Measurements from ENCODE around the gene PACS1. TPM values are rescaled to one million over a fixed set of nuclear protein-coding genes. Genes with fewer than 3 reads are reported as not detected.

Gene PACS1
- total and polyA plus RNA-seq, 5 donors from 2014 or later = 43.8 to 306 (median 48.3) TPM

DNA sequence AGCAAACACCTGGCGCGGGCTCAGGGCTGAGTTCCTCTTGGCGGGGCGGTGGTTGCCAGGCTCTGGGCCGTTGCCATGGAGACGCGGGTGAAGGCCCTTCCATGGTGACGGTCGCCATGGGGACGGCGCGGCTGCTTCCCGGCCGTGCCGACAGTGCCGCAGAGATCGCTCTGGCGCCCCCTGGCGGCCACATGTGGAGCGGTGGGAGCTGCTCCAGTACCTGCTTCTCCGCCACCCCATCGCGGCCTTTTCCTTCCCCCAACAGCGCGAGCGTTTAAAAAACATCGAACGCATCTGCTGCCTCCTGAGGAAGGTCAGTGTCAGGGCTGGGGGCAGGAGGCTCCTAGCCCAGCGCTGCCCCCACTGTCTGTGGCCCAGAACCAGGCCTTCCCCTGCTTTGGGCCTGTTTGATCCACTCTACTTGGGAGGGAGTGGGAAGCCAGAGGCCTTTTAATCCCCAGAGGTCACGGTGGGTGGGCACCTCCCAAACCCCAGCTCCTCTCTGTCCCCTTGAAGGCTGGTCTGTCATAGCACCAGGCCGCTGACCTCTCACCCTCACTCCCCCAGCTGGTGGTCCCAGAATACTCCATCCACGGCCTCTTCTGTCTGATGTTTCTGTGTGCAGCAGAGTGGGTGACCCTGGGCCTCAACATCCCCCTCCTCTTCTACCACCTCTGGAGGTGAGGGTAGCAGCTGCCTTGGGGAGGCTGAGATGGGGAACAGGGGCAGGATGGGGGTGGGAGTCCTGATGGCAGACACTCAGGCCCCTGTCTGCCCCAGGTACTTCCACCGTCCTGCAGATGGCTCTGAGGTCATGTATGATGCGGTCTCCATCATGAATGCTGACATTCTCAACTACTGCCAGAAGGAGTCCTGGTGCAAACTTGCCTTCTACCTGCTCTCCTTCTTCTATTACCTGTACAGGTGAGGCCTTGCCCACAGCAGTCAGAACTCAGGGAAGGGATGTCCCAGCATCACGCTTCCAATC lies 212.7 kb downstream of the PACS1 start:
- Mint-ChIP-seq H3K27me3 (peaks cover 5% of the 10 kb centered on the region), H3K36me3 (no peaks in the 10 kb centered on the region), H3K27ac (peak overlapping the region; percentile 76 to 88 (median 77)), H3K9me3 (no peaks in the 10 kb centered on the region), H3K4me3 (peak overlapping the region; percentile 65 to 94 (median 84)), H3K4me1 (peaks cover 0 to 46% (median 17%) of the 10 kb centered on the region in 4 donors)
- DNase-seq = peak; percentile 98 to 100 (median 98)
- Histone ChIP-seq H3K27ac (ENCODE audit: insufficient read depth, low read length, poor library complexity, severe bottlenecking) (peak overlapping the region; percentile 70), H3K4me1 (ENCODE audit: control insufficient read depth, insufficient read depth, low read length, poor library complexity, severe bottlenecking) (peaks cover 37% of the 10 kb centered on the region), H3K27me3 (ENCODE audit: control insufficient read depth, insufficient read depth, low read length) (no peaks in the 10 kb centered on the region), H3K36me3 (ENCODE audit: control insufficient read depth, insufficient read depth, low read length) (no peaks in the 10 kb centered on the region), H3K4me3 (ENCODE audit: low read depth, low read length) (no peak overlapping the region), H3K9me3 (ENCODE audit: control insufficient read depth in 2 of 2, low read length in 2 of 2) (no peaks in the 10 kb centered on the region)
- peak; percentile 82 to 85 for ATAC-seq (ENCODE audit: low read depth in 2 of 2)

DNA sequence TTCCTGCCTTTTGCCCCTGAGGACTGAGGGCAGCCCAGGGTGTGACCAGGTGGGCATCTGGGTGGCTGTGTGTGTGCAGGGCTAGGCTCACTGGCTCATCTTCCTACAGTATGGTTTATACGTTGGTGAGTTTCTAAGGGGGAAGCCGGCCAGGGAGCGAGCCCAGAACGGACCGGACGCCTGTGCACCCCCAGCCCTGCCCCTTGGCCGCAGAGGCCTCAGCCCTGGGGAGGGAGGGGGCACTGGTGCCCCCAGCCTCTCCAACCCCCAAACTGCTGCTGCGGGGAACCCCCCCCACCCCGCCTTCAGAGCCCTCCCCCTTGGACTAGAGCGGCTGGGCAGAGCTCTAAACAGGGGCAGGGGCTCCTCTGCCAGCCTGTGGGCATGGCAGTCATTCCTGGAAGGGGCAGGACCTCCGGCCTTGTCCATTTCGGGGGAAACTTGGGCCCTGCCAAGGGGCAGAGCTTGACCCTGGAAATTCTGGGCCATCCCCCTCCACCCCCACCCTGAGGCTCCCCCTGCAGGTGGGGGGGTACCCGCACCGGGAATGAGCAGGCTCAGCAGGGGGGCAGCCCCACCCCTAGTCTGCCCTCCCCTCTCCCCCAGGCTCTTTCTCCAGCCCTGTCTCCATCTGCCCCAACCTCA lies 213.5 kb downstream of the PACS1 start:
- H3K27me3 Mint-ChIP-seq = peaks cover 5% of the 10 kb centered on the region
- no peak overlapping the region for H3K4me3 ChIP-seq (ENCODE audit: low read depth, low read length)
- H3K36me3 ChIP-seq (ENCODE audit: control insufficient read depth, insufficient read depth, low read length) = no peaks in the 10 kb centered on the region
- no peaks in the 10 kb centered on the region for H3K9me3 ChIP-seq (ENCODE audit: control insufficient read depth in 2 of 2, low read length in 2 of 2)
- peaks cover 42% of the 10 kb centered on the region for H3K4me1 ChIP-seq (ENCODE audit: control insufficient read depth, insufficient read depth, low read length, poor library complexity, severe bottlenecking)
- H3K9me3 Mint-ChIP-seq = no peaks in the 10 kb centered on the region
- peak overlapping the region in 1 of 3 donors; percentile 46 for H3K27ac Mint-ChIP-seq
- H3K4me1 Mint-ChIP-seq = peaks cover 0 to 51% (median 17%) of the 10 kb centered on the region in 4 donors
- H3K27ac ChIP-seq (ENCODE audit: insufficient read depth, low read length, poor library complexity, severe bottlenecking) = no peak overlapping the region
- H3K27me3 ChIP-seq (ENCODE audit: control insufficient read depth, insufficient read depth, low read length) = no peaks in the 10 kb centered on the region
- no peaks in the 10 kb centered on the region for H3K36me3 Mint-ChIP-seq
- peak overlapping the region in 2 of 4 donors; percentile 47 to 89 for H3K4me3 Mint-ChIP-seq
- ATAC-seq (ENCODE audit: low read depth in 2 of 2) = no peak
- no peak for DNase-seq

- Histone ChIP-seq H3K36me3 (ENCODE audit: control insufficient read depth, insufficient read depth, low read length) (no peaks in the 10 kb centered on the region), H3K27me3 (ENCODE audit: control insufficient read depth, insufficient read depth, low read length) (no peaks in the 10 kb centered on the region), H3K27ac (ENCODE audit: insufficient read depth, low read length, poor library complexity, severe bottlenecking) (no peak overlapping the region), H3K4me3 (ENCODE audit: low read depth, low read length) (no peak overlapping the region), H3K4me1 (ENCODE audit: control insufficient read depth, insufficient read depth, low read length, poor library complexity, severe bottlenecking) (peaks cover 40% of the 10 kb centered on the region), H3K9me3 (ENCODE audit: control insufficient read depth in 2 of 2, low read length in 2 of 2) (no peaks in the 10 kb centered on the region)
- no peak for ATAC-seq (ENCODE audit: low read depth in 2 of 2)
- no peaks in the 10 kb centered on the region for H3K36me3 Mint-ChIP-seq
- H3K9me3 Mint-ChIP-seq = no peaks in the 10 kb centered on the region
- no peak for DNase-seq
- H3K4me1 Mint-ChIP-seq = peaks cover 5 to 49% (median 22%) of the 10 kb centered on the region in 4 donors
- peaks cover 13% of the 10 kb centered on the region for H3K27me3 Mint-ChIP-seq
- H3K27ac Mint-ChIP-seq = peak overlapping the region in 1 of 3 donors; percentile 48
- peak overlapping the region in 1 of 4 donors; percentile 12 for H3K4me3 Mint-ChIP-seq
Measured at GRCh38 chr11:66284526-66285078, 214.5 kb downstream of the PACS1 start.

DNA sequence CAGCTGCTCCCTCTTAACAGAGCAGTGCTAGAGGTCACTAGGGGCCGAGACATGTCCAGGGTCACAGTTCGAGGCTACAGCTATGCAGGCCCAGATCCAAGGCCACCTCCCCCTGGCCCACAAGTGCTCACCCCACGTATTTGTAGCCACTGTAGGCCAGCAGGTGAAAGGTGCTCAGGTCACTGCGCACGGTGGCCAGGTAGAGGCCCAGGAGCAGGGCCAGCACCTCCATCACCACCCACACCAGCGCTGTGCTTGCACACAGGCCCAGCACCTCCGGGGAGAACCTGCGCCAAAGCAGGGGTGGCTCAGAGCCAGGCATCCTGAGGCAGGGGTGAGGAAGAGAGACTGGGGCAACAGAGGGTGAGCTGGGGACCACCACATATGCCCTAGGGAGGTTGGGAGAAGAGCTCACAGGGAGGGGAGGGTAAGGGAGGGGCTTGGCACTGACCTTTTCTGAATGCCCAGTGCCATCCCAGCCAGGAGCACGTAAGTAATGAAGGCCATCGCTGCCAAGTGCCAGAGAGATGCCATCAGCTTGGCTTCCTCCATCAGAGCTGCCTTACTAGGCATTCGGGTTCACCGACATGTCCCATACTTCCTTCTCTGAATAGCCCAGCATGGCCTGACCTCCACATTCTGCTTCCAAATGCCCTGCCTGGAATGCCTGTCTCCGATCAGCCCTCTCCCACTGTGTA lies 215.3 kb downstream of the PACS1 start:
- Histone ChIP-seq H3K4me3 (ENCODE audit: low read depth, low read length) (no peak overlapping the region), H3K27me3 (ENCODE audit: control insufficient read depth, insufficient read depth, low read length) (no peaks in the 10 kb centered on the region), H3K27ac (ENCODE audit: insufficient read depth, low read length, poor library complexity, severe bottlenecking) (no peak overlapping the region), H3K36me3 (ENCODE audit: control insufficient read depth, insufficient read depth, low read length) (no peaks in the 10 kb centered on the region), H3K4me1 (ENCODE audit: control insufficient read depth, insufficient read depth, low read length, poor library complexity, severe bottlenecking) (peaks cover 46% of the 10 kb centered on the region), H3K9me3 (ENCODE audit: control insufficient read depth in 2 of 2, low read length in 2 of 2) (no peaks in the 10 kb centered on the region)
- Mint-ChIP-seq H3K4me1 (peaks cover 5 to 56% (median 26%) of the 10 kb centered on the region in 4 donors), H3K27ac (no peak overlapping the region), H3K4me3 (peak overlapping the region in 2 of 4 donors; percentile 47 to 52), H3K9me3 (no peaks in the 10 kb centered on the region), H3K27me3 (peaks cover 20% of the 10 kb centered on the region), H3K36me3 (no peaks in the 10 kb centered on the region)
- no peak for ATAC-seq (ENCODE audit: low read depth in 2 of 2)
- DNase-seq = no peak

- peaks cover 47% of the 10 kb centered on the region for H3K4me1 ChIP-seq (ENCODE audit: control insufficient read depth, insufficient read depth, low read length, poor library complexity, severe bottlenecking)
- H3K27ac Mint-ChIP-seq = no peak overlapping the region
- H3K27me3 Mint-ChIP-seq = peaks cover 23% of the 10 kb centered on the region
Measured at GRCh38 chr11:66286699-66287098, 216.6 kb downstream of the PACS1 start.

GRCh38 chr11:66287211-66287888 lies 217.3 kb downstream of the PACS1 start:
- DNase-seq = no peak
- Mint-ChIP-seq H3K36me3 (no peaks in the 10 kb centered on the region), H3K27me3 (peaks cover 23% of the 10 kb centered on the region), H3K27ac (peak overlapping the region in 1 of 3 donors; percentile 76), H3K9me3 (peaks cover 0 to 1% (median 0%) of the 10 kb centered on the region in 7 donors), H3K4me1 (peaks cover 7 to 50% (median 24%) of the 10 kb centered on the region in 4 donors), H3K4me3 (peak overlapping the region; percentile 72 to 79 (median 76))
- no peaks in the 10 kb centered on the region for H3K36me3 ChIP-seq (ENCODE audit: control insufficient read depth, insufficient read depth, low read length)
- no peak for ATAC-seq (ENCODE audit: low read depth in 2 of 2)
- no peak overlapping the region for H3K27ac ChIP-seq (ENCODE audit: insufficient read depth, low read length, poor library complexity, severe bottlenecking)
- H3K9me3 ChIP-seq (ENCODE audit: control insufficient read depth in 2 of 2, low read length in 2 of 2) = no peaks in the 10 kb centered on the region
- H3K4me1 ChIP-seq (ENCODE audit: control insufficient read depth, insufficient read depth, low read length, poor library complexity, severe bottlenecking) = peaks cover 46% of the 10 kb centered on the region
- peaks cover 6% of the 10 kb centered on the region for H3K27me3 ChIP-seq (ENCODE audit: control insufficient read depth, insufficient read depth, low read length)
- H3K4me3 ChIP-seq (ENCODE audit: low read depth, low read length) = no peak overlapping the region

More at GRCh38 chr11:66286699-66287098, 216.6 kb downstream of the PACS1 start:
- H3K36me3 Mint-ChIP-seq = no peaks in the 10 kb centered on the region
- peaks cover 9 to 54% (median 27%) of the 10 kb centered on the region in 4 donors for H3K4me1 Mint-ChIP-seq
- H3K27me3 ChIP-seq (ENCODE audit: control insufficient read depth, insufficient read depth, low read length) = peaks cover 6% of the 10 kb centered on the region
- no peak overlapping the region for H3K27ac ChIP-seq (ENCODE audit: insufficient read depth, low read length, poor library complexity, severe bottlenecking)
- peak overlapping the region; percentile 39 to 79 (median 76) for H3K4me3 Mint-ChIP-seq
- H3K4me3 ChIP-seq (ENCODE audit: low read depth, low read length) = no peak overlapping the region
- DNase-seq (no peak), ATAC-seq (ENCODE audit: low read depth in 2 of 2) (no peak)
- no peaks in the 10 kb centered on the region for H3K9me3 ChIP-seq (ENCODE audit: control insufficient read depth in 2 of 2, low read length in 2 of 2)
- H3K9me3 Mint-ChIP-seq = peaks cover 0 to 1% (median 0%) of the 10 kb centered on the region in 7 donors
- H3K36me3 ChIP-seq (ENCODE audit: control insufficient read depth, insufficient read depth, low read length) = no peaks in the 10 kb centered on the region
